ENCODE results near the gene LMNA.

GRCh38 chr1:156098784-156099183 lies 15.7 kb upstream of the LMNA start:
- TF ChIP-seq EZH2 (IDR thresholded peaks at IDR 0.05): no peak
- no peak for TF ChIP-seq CTCF (IDR thresholded peaks at IDR 0.05)
